HPDE6-E6E7 (cell line): ENCODE measurements around the gene CDK15.

Experiments
- DNase-seq: peaks from one replicate; pipeline ENCODE4 v3.0.0; 2011; ENCODE audit warnings: missing footprints; ENCODE audit errors: extremely low spot score

CDK15 gene

GRCh38 chr2:201908901-201909300 is 102.6 kb downstream of the CDK15 start:
- no peak for DNase-seq

DNA sequence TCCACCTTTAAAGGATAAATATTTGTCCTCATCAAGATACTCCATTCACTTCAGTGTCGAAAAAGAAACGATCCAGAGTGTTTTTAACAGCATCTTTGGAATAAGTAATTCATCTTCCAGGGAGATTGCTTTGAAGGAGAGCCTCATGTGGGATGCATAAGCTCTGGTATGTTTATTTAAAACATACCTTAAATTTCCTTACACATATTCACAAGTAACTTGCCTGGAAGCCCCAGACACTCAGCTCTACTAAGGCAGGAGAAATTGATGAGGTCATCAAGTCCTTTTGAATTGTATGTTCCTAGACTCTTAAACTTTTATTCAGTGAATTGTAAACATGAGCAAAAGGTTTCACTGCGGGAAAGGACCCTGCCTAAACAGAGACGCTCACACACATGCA is 103.0 kb downstream of the CDK15 start:
- no peak for DNase-seq

DNA sequence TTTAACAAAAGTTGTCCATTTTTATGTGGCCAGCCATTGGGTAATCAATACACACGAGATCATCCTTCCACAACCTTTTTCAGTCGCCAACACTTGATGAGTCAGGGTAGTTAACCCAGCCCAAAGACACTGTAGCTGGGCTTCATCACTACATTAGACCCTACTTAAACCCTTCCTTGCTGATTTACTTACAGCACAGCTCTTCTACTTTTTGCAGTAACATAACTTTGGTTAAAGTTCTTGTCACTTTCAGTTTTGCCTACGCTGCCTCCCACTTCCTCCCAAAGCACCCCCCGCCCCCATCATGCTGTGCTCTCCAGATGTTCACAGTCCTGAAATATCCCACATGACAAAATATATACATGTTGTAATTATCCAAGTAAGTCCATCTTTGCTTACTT is 103.6 kb downstream of the CDK15 start:
- no peak for DNase-seq

- no peak for DNase-seq
Observed at GRCh38 chr2:201911372-201911771, 105.0 kb downstream of the CDK15 start.

DNA sequence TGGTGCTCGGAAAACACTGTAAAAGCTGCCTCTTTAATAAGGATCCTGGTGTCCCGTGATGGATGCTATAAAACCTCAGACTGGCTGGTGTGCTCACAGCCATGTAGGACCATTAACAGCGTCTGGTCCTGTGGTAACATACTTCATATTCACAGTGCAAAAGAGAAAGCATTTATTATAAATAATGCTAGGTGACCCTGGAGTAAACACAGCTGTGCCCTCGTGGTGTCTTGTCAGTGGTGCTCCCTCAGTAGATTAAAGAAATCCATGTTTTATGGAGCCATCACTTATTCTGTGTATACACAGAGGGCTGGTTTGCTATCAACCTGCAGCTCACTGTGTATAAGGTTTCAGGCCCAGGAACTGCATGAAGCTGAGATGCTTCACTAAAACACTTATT is 106.9 kb downstream of the CDK15 start:
- no peak for DNase-seq

- no peak for DNase-seq
Observed at GRCh38 chr2:201915446-201915845, 109.1 kb downstream of the CDK15 start.

- no peak for DNase-seq
Observed at GRCh38 chr2:201916565-201916964, 110.2 kb downstream of the CDK15 start.

DNA sequence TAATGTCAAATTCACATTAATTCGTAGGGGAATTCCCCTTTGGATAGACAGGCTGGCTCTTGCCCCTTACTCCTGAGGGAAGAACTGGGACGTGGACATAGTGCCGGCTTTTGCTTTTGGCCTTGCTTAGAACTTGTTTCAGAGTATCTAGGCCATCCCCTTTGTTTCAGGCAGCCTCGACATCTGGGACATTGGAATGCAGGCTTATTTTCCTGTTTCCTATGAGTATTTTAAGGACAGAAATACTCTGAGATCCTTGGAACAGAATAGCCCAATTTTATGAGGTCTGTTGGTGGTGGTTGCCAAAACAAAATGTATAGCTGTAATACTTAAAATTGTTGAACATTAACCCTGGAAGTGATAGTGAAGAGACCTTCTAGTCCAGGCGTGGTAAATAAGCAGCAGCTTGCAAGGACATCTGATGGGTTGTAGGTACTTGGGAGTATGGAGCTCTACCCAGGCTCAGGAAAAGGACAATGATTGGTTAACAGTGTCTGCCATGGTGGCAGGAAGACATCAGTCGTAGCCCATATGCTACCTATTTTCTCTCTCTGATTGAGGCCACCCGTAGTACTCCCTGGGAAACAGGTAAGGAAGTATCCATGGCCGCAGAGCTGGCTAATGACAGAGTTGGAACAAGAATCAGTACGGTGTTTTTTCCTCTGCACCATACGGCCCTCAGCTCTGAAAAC is 112.4 kb downstream of the CDK15 start:
- no peak for DNase-seq

DNA sequence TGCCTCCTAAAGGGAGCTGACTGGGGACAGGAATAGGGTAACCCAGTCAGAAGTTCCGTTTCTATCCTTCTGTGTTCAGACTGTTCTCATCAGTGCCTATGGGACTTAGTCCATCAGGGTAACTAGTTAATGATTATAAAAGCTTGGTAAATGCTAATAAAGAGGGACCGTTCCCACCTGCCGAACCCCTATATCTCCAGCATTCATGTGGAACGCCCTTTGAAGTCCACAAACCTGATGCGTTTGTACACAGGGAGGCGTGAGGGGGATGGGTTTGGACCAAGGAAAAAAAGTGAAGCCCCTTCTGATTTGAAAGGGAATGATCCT is 112.9 kb downstream of the CDK15 start:
- no peak for DNase-seq

DNA sequence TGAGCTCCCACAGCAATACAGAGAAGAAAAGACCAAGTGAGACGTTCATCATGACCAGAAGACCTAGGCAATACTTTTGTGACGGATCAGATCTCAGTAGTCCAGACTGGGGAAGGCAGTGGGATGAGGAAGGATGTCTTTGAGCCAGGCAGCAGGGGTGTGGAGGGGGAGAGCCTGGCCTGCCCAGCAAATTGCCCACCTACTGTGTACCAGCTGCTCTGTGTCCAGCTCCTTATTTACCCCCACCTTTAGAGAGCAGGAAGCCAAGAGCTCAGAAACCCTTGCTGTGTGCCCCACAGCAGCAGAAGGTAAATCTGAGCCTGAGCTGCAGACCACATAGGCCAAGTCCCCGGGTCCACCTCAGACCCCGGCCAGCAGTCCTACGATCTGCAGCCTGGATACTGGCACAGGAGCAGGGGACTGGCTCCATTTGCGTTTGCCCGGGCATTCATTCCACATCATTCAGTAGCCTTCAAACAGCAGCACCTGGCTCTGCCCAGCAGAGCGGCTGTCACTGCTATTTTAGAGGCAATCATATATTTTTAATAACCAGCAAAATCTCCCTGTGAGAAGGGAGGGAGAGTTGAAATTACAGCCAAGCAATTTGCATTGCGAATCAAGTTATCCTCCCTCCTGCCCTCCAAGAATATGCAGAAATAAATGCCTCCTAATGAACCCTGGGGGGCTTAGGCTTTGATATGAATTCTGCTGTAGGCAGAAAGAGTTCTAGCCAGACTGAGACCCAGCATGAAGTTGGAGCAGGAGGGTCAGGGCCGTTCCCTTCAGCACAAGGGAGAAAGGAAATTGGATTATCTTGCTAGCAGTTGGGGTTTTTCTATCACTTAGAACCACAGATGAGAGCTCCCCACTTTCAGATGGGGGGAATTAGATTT is 117.3 kb downstream of the CDK15 start:
- no peak for DNase-seq

- DNase-seq, result no peak
Observed at GRCh38 chr2:201924453-201924852, 118.1 kb downstream of the CDK15 start.

DNA sequence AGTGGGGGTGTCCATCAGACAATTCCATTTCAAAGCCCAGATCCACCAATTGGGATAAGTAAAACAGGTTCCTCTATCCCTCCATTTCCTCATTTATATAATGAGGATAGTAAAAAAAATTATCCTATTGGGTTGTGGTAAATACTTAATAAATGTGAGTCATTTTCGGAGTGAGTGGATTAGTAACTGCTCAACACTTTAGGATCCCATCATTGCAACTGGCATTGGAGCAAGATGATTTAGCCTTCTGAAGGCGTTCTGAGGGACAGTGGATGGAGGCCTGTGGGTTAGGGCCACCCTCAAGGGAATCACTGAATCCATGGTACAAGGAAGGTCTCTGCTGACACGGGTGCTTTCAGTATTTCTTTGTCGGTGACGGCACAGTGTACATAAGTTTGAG is 118.7 kb downstream of the CDK15 start:
- no peak for DNase-seq

GRCh38 chr2:201926067-201926466 is 119.7 kb downstream of the CDK15 start:
- no peak for DNase-seq

GRCh38 chr2:201928363-201928762 is 122.0 kb downstream of the CDK15 start:
- no peak for DNase-seq

- no peak for DNase-seq
Observed at GRCh38 chr2:201929281-201930026, 123.1 kb downstream of the CDK15 start.

DNA sequence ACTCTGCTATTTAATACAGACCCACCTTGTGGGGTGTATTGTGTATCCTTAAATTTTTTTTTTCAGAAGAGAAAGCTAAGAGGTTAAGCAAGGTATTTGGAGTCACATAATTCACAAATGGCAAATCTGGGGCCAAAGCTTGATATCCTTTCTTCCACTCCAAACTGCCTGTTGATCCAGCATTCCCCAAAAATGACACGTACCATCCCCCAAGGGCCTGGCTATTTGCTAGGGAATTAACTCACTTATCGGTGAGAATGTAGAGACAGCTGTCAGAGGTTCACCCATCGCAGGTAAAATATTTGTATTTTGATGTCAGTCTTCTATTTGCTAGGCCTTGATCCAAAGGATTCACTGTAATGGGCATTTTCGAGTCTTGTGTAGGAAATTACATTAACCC is 123.7 kb downstream of the CDK15 start:
- no peak for DNase-seq

GRCh38 chr2:201930831-201931230 is 124.5 kb downstream of the CDK15 start:
- no peak for DNase-seq

DNA sequence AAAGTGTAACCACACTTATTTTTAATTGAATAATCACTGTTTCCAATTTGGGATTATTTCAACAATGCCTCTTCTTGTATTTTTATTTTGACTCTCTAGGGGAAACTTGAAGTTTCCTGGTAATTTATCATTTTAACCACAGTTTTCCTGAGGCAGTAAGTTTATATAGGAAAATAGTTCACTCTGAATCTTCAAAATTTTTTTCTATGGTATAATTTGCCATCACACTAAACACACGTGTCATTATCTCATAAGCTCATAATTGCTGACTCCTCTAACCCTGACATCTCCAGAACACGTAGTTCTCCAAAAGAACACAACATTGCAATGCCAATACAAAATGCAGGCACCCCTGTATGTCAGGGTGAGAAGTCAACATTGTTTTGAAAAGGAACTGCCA is 125.1 kb downstream of the CDK15 start:
- DNase-seq, result no peak

DNA sequence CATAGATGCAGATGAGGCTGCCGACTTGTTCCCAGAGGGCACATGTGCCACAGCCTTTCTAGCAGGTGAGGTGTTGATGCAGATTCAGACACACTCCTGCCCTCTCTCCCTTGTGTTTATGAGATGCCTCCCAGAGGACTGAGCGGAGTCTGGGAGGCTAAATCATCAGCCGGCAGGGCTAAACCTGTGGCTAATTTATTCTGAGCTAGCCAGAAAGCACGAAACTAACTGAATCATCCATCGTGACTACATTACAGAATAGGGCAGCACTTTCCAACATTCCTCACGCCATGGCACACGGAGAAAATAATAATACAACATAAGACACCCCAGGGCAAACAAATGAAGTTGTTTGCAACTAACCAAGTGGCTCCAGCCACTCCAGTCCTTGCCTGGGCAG is 125.6 kb downstream of the CDK15 start:
- no peak for DNase-seq

GRCh38 chr2:201932511-201932910 is 126.2 kb downstream of the CDK15 start:
- no peak for DNase-seq

- no peak for DNase-seq
Observed at GRCh38 chr2:201933792-201934237, 127.5 kb downstream of the CDK15 start.

GRCh38 chr2:201936817-201937216 is 130.5 kb downstream of the CDK15 start:
- no peak for DNase-seq

- no peak for DNase-seq
Observed at GRCh38 chr2:201937343-201937742, 131.0 kb downstream of the CDK15 start.
